Ammon's horn (tissue), 1 donor: ENCODE data around the gene MAPK6.
"Not testable (repeated sequence)": the region's sequence is repeated elsewhere in the genome, so short reads cannot be mapped to it uniquely, and the experiment has no call there.

Experiments
- DNase-seq: peaks from one replicate; pipeline ENCODE4 v3.0.0-alpha.2; 2016; ENCODE audit warnings: low spot score

Gene MAPK6

DNA sequence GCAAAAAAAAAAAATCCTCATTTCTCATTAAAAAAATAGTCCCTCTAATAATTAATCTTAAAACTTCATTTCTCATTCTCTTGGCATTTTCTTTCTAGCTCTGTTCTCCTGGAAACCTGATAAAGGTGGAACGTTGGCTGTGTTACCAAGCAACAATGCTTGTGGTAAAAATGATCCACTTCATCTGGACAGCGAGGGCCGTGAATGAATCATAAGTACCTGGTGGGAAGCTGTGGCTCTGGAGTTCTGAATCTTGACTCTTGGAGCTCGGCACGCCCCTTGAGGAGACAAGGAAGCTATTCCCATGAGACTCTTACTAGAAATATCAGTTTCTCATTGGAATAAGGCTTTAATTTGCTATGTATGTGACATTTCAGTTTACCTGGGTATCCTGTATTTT is 61.0 kb downstream of the MAPK6 start:
- DNase-seq, result no peak

GRCh38 chr15:52080706-52081392 is 61.8 kb downstream of the MAPK6 start:
- DNase-seq, result no peak

DNA sequence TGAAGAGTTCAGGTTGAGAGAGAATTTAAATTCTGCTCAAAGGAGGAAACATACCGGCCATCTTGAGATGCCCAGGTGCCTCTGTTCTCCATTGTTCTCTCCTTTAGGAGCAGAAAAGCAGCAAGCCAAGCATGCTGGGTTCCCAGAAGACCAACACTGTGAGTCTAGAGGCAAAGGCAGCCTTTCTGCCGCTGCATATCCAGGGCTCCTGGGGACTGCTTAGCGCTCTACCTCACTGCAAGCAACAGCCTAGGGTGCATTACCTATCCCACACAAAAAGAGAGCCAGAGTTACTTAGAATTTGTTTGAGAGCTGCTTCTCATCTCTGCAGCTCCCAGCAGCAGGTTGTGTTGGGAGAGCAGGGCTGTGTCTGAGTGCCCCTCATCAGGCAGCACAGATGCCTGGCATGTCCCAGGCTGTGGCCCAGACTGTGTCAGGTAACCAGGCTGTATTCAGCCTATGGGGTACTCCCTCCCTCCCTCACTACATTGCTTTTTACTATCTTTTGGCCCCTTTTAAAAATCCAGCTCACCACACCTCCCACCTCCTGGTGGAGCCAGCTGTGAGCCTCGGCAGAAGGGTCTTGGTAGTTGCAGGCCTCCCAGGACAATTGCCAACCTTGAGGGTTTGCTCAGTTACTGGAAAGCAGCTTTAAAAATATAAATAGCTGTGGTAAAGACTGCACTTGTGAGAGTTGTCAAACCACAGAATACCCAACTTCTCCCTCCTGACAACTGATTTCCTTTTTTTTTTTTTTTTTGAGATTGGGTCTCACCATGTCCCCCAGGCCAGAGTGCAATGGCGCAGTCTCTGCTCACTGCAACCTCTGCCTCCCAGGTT is 63.4 kb downstream of the MAPK6 start:
- peak; percentile 22 for DNase-seq

DNA sequence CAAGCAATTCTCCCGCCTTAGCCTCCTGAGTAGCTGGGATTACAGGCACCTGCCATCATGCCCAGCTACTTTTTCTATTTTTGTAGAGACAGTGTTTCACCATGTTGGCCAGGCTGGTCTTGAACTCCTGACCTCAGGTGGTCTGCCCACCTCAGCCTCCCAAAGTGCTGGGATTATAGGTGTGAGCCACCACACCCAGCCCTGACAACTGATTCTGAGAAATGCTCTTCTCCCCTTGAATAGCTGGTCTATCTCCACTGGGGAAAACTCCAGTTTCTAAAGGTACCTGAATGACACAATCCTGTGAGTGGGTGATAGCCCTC is 64.0 kb downstream of the MAPK6 start:
- not testable (repeated sequence) for DNase-seq

GRCh38 chr15:52083603-52084002 is 64.6 kb downstream of the MAPK6 start:
- no peak for DNase-seq

GRCh38 chr15:52085299-52085698 is 66.3 kb downstream of the MAPK6 start:
- DNase-seq, result no peak

DNA sequence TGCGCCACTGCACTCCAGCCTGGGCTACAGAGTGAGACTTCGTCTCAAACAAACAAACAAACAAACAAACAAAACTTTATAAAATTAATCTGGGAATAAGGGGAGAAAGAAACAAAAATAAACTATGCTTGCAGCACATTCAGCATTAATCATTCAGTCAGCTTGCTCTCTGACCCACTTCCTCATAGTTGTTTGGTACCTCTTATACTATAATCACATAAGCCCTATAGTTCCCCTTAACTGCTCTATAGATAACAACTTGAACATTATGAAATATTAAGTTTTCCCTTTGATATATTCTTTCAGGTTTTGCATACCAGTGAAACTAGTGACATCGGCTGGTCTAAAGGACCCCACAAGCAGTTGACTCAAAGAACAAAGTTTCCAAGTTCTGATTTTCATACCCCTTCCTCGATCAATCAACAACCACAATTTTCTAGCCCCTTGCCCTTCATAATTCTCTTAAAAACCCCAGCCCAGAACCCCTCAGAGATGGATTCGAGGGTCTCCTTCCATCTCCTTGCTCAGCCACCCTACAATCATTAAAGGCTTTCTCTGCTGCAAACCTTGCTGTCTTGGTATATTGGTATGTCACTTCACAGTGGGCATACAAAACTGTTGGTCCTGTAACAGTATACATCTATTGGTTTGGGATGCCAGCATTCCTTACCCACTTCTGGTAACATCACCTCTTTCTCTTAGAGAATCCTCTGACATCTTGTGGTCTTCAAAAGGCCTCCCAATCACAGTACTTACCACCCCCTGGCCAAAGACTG is 67.2 kb downstream of the MAPK6 start:
- DNase-seq, result no peak

GRCh38 chr15:52090193-52090592 is 71.2 kb downstream of the MAPK6 start:
- DNase-seq, result no peak

DNA sequence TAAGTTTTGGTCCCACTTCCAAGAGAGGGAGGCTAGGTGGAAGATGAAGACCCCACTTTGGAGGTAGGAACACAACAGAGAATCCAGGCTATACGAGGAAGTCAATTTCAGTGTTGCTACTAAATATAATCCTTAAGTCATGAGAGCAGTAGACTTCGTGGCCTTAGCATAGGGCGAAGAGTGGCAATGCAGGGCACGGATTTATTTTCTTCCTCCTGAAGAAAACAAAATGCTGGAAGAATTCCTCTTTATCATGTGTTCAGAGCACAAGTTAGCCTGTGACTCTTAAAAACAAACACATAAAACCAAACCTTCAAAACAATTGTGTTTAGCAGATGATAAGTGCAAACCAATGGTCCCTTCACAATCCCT is 74.1 kb downstream of the MAPK6 start:
- no peak for DNase-seq

DNA sequence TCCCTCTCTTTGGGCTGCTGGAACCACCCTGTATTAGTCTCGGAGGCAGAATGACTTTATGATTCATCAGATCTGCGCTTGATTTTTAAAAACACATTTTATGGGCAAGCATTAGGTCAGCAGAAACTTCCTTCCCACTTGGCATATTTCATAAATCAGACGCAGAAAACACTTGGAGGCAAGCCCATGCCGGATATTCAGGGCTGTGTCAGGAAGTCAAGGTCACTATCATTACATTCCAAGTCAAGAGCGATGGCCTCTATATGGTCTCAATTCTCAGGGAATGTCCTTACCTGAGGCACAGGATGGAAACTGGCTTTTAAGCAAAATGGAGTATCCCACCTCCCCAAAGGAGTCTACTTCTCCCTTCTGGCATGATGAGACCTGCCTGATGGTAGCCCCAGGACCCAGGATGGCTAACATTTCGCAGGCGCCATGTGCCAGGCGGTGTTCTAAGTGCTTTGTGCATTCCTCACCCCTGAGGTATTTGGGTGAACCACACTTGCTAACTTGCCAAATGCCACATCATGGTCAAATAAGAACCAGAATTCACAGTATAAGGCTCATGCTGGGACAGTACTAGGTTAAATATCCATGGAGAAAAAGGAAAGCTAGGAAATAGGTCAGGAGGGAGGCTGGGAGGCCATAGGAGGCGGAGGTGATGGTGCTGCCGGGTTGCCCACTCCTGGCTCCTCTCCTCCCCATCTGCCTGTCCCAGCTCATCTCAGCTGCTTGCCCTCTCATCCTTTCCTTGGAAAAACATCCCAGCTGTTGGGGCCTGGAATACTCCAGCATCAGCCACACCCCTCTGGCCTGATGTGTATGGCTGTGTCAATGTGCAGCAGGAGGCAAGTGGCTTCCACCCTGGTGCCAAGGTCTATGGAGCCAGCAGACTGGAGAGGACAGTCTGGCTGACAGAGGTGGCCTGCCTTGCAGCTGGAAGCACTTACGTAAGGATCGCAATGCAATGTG is 74.8 kb downstream of the MAPK6 start:
- no peak for DNase-seq

GRCh38 chr15:52094811-52095584 is 76.0 kb downstream of the MAPK6 start:
- DNase-seq, result no peak

- DNase-seq, result no peak
These were observed 76.7 kb downstream of the MAPK6 start for GRCh38 chr15:52095597-52096262.

- DNase-seq, result not testable (repeated sequence)
These were observed 77.5 kb downstream of the MAPK6 start for GRCh38 chr15:52096536-52096935.

GRCh38 chr15:52097180-52097579 is 78.2 kb downstream of the MAPK6 start:
- DNase-seq, result no peak

DNA sequence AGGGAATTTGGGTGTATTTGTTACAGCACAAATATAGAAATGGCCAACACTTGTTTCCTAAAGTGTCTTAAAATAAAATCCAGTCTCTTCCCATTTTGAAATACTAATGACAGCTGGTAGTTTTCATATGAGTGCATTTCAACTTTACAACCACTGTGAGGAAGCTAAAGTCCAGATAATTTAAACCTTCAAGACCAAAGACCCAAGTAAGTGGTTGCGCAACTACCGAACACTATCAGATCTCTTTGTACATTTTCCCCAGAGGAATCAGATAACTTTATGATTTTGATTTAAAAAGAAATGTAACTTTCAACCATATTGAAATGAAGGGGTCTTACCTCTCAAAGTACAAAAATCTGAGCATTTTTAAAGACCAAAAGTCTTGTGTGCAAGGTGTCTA is 79.3 kb downstream of the MAPK6 start:
- no peak for DNase-seq

DNA sequence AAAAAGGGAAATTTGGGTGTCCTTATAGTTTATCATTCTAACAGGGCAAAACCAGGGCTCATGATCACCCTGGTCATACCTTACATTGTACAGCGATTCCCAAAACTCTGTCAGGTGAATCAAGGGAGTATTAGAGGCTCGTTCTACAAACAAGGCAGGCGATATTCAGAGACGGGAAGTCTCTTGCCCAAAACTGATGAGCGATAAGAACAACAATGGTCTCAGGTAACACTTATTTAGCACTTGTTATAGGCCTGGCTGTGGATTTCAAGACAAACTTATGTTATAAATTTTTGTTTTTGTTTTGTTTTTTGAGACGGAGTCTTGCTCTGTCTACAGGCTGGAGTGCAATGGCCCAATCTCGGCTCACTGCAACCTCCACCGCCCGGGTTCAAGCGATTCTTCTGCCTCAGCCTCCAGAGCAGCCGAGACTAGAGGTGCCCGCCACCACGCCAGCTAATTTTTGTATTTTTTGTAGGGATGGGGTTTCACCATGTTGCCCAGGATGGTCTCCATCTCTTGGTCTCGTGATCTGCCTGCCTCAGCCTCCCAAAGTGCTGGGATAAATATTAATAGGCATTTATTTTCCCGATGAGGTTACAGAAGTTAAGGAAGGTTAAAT is 80.7 kb downstream of the MAPK6 start:
- DNase-seq, result no peak

GRCh38 chr15:52100807-52101442 is 81.9 kb downstream of the MAPK6 start:
- DNase-seq, result peak; percentile 42

GRCh38 chr15:52101542-52102323 is 82.7 kb downstream of the MAPK6 start:
- no peak for DNase-seq

GRCh38 chr15:52102463-52102862 is 83.4 kb downstream of the MAPK6 start:
- DNase-seq, result no peak
